SHP77 (cell line): Measurements from ENCODE around the gene CYP24A1.
A peak's percentile ranks its signal among the peaks of the same experiment; 100 is the strongest.

Experiments used
- DNase-seq, 2 experiments: peaks; one replicate each; lab custom pipeline; 2025; lab: John Stamatoyannopoulos, UW

The CYP24A1 gene

GRCh38 chr20:54203281-54203680 lies 29.5 kb upstream of the CYP24A1 start:
- DNase-seq: no peak

- DNase-seq: no peak
Measured at GRCh38 chr20:54201268-54201846, 27.6 kb upstream of the CYP24A1 start.

GRCh38 chr20:54200487-54201267 lies 26.9 kb upstream of the CYP24A1 start:
- DNase-seq: no peak

GRCh38 chr20:54199721-54200176 lies 26.0 kb upstream of the CYP24A1 start:
- DNase-seq: peak; percentile 15 to 31

- DNase-seq: no peak
Measured at GRCh38 chr20:54199283-54199682, 25.5 kb upstream of the CYP24A1 start.

- no peak for DNase-seq
Measured at GRCh38 chr20:54197621-54198604, 24.1 kb upstream of the CYP24A1 start.

- DNase-seq: no peak
Measured at GRCh38 chr20:54195483-54196472, 22.0 kb upstream of the CYP24A1 start.

- DNase-seq: no peak
Measured at GRCh38 chr20:54194724-54195438, 21.1 kb upstream of the CYP24A1 start.

GRCh38 chr20:54193817-54194216 lies 20.0 kb upstream of the CYP24A1 start:
- no peak for DNase-seq

GRCh38 chr20:54190217-54190616 lies 16.4 kb upstream of the CYP24A1 start:
- no peak for DNase-seq

GRCh38 chr20:54189630-54190029 lies 15.8 kb upstream of the CYP24A1 start:
- DNase-seq: no peak

GRCh38 chr20:54188132-54188849 lies 14.5 kb upstream of the CYP24A1 start:
- DNase-seq: no peak

GRCh38 chr20:54184904-54185626 lies 11.3 kb upstream of the CYP24A1 start:
- no peak for DNase-seq

- DNase-seq: no peak
Measured at GRCh38 chr20:54184071-54184470, 10.3 kb upstream of the CYP24A1 start.

GRCh38 chr20:54180931-54181330 lies 7.1 kb upstream of the CYP24A1 start:
- DNase-seq: no peak

- DNase-seq: no peak
Measured at GRCh38 chr20:54179946-54180345, 6.2 kb upstream of the CYP24A1 start.

GRCh38 chr20:54178256-54178655 lies 4.5 kb upstream of the CYP24A1 start:
- DNase-seq: no peak

GRCh38 chr20:54177378-54177777 lies 3.6 kb upstream of the CYP24A1 start:
- no peak for DNase-seq

- no peak for DNase-seq
Measured at GRCh38 chr20:54176610-54177009, 2.8 kb upstream of the CYP24A1 start.
